HG03571 (cell line): ENCODE results near the gene TROAP.
"Not testable (repeated sequence)": the region's sequence is repeated elsewhere in the genome, so short reads cannot be mapped to it uniquely, and the experiment has no call there.

Experiments used
- ATAC-seq: cut with Tn5 transposase; IDR thresholded peaks from one replicate; pipeline ENCODE4 v1.9.1; 2021; ENCODE audit not compliant: unreplicated experiment

The TROAP gene

DNA sequence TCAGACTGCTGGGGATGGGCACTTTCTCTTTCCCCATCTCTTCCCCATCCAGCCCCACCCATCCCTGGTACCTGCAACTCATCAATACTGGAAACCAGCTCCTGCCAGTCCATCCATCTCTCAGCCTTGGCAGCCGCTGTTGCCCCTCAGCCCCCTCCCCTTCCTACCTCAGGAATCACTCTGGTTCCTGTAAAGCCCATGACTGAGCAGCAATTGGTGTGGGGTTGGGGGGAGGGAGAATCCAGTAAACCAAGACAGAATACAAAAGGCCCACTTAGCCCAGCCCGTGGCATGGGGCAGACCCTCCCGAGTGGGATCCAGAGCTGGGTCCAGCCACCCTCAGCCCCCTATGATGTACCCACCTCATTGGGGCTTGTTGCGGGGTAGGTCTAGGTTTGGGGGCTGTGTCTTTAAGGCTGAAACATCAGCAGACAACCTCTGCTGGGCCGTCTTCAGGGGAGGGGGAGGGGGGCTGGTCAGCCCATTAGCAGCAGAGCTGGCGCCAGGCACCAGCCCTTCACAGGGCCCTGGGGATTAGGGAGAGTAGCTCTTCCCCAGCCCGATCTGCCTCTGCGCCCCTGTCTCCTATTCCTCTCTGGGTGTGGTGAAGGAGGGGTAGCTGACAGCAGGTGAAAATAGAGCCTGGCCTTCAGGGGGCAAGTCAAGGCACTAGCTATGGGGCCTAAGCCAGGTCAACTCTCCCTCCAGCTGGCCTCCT is 28.8 kb upstream of the TROAP start:
- no peak for ATAC-seq

DNA sequence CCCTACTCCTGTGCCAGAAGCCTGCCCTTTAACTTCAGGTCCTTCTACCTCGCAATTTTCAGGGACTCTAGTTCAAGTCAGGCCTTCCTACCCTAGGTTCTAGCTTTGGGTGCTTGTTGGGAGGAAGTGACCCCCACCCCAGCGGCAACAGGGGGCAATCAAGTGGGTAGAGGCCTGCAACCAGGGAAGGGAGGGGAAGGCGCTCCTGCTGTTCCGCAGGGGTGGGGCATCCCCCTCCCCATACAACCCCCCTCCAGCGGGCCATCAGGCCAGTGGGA is 28.3 kb upstream of the TROAP start:
- no peak for ATAC-seq

DNA sequence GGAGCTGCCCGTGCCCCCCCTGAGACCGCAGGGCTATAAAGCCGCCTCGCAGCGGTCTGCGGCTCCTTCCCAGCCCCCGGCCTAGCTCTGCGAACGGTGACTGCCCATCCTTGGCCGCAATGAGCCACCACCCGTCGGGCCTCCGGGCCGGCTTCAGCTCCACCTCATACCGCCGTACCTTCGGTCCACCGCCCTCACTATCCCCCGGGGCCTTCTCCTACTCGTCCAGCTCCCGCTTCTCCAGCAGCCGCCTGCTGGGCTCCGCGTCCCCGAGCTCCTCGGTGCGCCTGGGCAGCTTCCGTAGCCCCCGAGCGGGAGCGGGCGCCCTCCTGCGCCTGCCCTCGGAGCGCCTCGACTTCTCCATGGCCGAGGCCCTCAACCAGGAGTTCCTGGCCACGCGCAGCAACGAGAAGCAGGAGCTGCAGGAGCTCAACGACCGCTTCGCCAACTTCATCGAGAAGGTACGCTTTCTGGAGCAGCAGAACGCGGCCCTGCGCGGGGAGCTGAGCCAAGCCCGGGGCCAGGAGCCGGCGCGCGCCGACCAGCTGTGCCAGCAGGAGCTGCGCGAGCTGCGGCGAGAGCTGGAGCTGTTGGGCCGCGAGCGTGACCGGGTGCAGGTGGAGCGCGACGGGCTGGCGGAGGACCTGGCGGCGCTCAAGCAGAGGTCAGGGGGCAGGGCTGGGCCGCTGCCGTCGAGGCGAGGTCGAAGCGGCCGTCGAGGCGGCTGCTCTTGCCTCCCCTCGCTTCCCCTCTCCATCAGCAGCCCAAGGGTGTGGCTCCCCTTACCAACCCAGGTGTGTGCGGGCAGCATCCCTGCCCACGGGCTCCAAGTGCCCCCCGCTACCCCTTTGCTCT is 27.7 kb upstream of the TROAP start, which contains the start of gene PRPH:
Gene PRPH (plus strand): TSS at position 66 of the 855 bp plus-strand sequence. CDS start 54 bp downstream, at position 120.
- ATAC-seq, result no peak

DNA sequence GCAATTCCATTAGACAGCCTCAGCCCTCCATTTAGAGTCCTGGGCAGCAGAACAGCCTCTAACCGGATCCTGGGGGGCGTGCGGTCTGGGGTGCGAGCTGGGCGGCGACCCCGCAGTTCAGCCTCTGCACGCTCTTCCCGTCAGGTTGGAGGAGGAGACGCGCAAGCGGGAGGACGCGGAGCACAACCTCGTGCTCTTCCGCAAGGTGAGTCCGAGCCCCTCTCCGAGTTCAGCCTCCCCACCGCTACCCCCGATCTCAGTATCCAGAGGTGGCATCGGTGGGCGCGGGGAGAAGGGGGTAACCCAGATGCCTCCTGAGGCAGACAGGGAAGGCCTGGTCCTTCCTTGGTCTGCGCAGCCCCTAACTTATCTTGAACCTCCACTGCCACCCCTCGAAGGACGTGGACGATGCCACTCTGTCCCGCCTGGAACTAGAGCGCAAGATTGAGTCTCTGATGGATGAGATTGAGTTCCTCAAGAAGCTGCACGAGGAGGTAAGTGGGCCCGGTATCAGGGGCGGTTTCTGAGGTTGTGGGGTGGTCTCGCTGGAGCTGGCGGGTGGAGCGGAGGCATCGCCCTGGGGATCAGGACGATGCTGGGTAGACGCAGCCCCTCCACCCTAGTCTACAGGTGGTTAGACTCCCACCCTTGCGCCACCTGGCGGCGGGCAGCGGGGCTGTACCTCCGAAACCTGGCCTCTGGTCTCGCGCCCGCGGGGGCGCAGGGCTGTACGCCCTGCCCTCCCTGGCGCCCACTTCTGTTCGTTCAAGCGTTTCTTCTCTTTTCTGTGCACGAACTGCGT is 26.8 kb upstream of the TROAP start:
- ATAC-seq, result no peak

DNA sequence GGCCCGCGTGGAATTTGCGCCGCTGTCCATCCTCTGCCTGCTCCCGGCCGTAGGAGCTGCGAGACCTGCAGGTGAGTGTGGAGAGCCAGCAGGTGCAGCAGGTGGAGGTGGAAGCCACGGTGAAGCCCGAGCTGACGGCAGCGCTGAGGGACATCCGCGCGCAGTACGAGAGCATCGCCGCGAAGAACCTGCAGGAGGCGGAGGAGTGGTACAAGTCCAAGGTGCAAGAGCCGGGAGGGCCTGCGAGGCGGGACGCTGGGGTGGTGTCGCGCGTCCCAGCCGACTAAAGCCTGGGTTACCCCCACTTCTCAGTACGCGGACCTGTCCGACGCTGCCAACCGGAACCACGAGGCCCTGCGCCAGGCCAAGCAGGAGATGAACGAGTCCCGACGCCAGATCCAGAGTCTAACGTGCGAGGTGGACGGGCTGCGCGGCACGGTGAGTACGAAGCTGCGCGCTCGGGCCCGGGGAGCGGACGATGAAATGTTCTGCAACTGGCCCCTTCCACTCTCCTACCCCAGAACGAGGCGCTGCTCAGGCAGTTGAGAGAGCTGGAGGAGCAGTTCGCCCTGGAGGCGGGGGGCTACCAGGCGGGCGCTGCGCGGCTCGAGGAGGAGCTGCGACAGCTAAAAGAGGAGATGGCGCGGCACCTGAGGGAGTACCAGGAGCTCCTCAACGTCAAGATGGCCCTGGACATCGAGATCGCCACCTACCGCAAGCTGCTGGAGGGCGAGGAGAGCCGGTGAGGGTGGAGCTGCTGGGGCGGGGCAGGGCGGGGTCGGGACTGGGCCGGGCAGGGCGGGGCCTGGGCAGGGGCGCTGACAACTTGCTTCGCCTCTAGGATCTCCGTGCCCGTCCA is 26.0 kb upstream of the TROAP start:
- ATAC-seq, result no peak

DNA sequence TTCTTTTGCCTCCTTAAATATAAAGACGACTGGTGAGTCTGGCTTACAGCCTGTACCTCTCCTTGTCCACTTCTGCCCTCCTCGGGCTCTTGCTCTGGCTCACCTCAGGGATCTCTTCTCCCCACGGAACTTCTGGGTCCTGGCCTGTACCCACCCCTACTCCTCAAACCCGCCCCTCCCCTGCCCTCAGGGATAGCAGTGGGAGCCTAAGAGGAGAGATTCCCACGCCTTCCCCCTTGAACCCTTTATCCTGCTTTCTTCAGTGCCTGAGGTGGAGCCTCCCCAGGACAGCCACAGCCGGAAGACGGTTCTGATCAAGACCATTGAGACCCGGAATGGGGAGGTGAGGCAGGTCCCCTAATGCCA is 25.4 kb upstream of the TROAP start:
- no peak for ATAC-seq

DNA sequence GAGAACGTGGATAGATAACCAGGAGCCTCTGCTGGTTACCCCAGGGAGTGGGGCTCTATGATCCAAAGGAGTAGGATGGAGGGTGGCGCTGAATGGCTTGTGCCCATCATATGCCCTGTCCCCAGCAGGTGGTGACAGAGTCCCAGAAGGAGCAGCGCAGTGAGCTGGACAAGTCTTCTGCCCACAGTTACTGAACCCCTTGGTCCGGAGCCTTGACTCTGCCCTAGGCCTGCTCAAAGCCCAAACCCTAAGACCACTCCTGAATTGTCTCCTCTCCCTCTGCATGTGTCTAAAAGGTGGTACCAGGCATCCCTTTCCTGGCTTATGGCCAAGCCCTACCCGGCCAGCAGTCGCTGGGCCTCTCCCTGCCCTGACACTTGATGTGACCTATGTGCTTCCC is 24.9 kb upstream of the TROAP start:
- ATAC-seq, result no peak

DNA sequence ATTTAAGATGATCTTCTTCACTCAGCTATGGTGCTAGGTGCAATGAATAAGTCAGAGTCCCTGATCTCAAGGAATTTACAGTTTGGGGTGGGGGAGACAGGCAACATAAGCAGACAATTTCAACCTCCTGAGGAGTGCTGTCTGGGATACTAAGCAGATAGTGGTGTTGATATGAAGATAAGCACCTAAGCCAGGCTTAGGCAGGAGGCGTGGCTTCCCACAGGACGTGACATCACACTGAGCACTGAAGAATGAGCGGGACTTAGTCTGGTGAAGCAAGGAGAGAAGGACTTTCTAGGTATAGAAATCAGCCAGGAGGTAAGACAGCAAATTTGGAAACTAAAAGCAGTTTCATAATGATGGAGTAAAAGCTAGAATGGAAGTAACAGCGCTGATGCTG is 21.3 kb upstream of the TROAP start:
- no peak for ATAC-seq

DNA sequence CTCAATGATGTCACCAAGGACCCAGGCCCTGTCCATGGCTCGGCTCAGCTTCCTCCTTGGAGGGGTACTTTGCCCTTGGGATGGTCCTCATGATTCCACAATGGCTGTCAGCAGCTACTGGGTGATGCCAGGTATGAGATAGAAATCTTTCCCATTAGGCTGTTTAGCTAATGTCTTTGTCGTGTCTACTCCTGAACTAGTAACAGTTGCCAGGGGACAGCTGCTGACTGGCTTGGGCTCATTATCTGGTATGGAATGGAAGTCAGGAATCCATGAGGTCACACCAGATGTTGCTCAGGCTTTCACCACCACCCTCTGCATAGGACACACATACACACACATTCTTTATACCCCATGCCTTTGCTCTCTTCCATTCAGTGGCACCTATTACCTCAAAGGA is 18.9 kb upstream of the TROAP start:
- no peak for ATAC-seq

DNA sequence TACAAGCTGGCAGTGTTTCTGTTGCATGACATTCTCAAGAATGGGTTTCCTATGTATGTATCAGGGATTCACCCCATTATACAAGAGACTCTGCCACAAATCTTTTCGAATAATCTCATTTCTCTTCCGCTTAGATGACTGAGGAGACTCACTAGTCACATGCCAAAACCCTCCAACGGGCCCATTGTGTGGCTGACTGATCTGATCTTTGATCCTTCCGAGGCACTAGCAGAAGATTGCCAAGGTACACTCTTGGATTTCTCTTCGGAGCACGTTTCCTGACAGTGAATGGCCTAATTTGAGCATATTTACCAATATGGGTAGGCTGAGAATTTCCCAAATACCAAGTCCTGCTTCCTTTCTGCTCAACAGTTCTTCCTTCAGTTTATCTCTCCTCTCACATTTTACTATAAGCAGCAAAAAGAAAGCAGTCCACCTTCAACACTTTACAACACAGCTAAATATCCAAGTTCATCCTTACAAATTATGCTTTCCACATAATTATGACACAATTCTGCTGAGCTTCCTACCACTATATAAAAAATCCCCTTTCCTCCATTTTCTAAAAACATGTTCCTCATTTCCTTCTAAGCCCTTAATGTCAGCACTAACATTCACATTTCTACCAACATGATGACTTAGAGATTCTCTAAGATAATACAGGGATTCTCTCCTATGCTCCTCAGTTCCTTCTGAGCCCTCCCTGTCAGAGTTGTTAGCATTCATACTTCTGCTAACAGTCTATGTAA is 17.1 kb upstream of the TROAP start:
- ATAC-seq, result no peak

DNA sequence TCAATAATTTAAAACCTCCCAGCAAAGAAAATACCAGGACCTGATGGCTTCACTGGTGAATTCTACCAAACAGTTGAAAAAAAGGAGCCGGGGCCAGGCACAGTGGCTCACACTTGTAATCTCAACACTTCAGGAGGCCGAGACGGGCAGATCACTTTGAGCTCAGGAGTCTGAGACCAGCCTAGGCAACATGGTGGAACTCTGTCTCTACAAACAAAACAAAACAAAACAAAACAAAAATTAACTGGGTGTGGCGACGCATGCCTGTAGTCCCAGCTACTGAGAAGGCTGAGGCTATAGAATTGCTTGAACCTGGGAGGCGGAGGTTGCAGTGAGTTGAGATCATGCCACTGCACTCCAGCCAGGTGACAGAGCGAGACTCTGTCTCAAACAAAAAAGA is 13.7 kb upstream of the TROAP start:
- ATAC-seq, result no peak

DNA sequence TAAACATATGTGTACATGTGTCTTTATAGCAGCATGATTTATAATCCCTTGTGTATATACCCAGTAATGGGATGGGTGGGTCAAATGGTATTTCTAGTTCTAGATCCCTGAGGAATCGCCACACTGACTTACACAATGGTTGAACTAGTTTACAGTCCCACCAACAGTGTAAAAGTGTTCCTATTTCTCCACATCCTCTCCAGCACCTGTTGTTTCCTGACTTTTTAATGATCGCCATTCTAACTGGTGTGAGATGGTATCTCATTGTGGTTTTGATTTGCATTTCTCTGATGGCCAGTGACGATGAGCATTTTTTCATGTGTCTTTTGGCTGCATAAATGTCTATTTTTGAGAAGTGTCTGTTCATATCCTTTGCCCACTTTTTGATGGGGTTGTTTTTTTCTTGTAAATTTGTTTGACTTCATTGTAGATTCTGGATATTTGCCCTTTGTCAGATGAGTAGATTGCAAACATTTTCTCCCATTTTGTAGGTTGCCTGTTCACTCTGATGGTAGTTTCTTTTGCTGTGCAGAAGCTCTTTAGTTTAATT is 12.5 kb upstream of the TROAP start:
- not testable (repeated sequence) for ATAC-seq

DNA sequence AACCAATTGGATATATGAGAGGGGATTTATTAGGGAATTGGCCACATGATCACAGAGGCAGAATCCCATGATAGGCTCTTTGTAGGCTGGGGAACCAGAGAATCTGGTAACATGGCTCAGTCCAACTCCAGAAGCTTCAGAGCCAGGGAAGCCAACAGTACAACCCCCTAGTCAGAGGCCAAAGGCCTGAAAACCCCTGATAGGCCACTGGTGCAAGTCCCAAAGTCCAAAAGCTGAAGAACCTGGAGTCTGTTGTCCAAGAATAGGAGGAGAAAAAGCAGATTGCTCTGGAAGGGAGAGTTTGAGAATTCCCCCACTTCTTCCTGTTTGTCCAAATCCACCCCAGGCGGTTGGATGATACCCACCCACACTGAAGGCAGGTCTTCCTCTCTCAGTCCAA is 8.2 kb upstream of the TROAP start:
- no peak for ATAC-seq

DNA sequence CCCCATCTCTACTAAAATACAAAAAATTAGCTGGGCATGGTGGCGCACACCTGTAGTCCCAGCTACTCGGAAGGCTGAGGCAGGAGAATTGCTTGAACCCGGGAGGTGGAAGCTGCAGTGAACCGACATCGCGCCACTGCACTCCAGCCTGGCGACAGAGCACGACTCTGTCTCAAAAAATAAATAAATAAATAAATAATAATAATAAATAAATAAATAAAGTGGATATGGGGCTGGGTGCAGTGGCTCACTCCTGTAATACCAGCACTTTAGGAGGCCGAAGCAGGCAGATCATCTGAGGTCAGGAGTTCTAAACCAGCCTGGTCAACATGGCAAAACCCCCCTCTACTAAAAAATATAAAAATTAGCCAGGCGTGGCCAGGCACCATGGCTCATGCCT is 5.9 kb upstream of the TROAP start:
- ATAC-seq, result not testable (repeated sequence)

DNA sequence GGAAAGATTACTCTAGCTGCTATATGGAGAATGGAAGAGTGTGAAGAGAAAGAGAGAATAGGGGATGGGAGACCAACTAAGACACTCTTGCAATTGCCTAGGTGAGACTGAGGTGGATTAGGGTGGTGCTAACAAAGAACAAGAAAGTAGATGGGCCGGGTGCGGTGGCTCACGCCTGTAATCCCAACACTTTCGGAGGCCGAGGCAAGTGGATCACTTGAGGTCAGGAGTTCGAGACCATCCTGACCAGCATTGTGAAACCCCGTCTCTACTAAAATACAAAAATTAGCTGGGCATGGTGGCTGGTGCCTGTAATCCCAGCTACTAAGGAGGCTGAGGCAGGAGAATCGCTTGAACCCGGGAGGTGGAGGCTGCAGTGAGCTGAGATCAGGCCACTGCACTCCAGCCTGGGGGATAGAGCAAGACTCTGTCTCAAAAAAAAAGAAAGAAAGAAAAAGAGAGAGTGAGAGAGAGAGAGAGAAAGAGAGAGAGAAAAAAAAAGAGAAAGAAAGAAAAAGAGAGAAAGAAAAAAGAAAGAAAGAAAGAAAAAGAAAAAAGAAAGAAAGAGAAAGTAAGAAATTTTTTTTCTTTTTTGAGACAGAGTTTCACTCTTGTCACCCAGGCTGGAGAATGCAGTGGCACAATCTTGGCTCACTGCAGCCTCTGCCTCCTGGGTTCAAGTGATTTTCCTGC is 2.5 kb upstream of the TROAP start:
- ATAC-seq, result not testable (repeated sequence)

DNA sequence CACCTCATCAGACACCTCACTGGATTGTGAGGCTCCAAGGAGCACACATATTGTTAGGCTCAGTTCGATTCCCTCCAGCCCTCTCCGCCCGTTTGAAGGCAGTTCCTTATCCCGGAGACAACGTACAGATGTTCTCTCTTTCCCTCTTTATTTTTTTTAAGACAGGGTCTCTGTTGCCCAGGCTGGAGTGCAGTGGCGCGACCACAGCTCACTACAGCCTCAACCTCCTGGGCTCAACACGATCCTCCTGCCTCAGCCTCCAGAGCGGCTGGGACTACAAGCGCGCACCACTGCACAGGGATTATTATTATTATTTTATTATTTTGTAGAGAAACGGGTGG is 718 bp upstream of the TROAP start:
- no peak for ATAC-seq

DNA sequence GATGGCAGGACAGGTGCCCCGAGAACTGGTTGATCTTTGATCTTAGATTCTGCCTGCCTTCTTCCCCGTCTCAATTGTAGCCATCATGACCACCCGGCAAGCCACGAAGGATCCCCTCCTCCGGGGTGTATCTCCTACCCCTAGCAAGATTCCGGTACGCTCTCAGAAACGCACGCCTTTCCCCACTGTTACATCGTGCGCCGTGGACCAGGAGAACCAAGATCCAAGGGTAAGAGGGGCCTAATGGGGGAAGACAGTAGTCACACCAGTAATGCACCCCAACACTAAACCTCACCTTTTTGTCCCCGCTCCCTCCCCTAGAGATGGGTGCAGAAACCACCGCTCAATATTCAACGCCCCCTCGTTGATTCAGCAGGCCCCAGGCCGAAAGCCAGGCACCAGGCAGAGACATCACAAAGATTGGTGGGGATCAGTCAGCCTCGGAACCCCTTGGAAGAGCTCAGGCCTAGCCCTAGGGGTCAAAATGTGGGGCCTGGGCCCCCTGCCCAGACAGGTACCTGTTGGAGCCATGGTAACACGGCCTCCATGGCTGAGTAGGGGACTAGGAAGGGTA is 556 bp downstream of the TROAP start:
- ATAC-seq, result no peak

DNA sequence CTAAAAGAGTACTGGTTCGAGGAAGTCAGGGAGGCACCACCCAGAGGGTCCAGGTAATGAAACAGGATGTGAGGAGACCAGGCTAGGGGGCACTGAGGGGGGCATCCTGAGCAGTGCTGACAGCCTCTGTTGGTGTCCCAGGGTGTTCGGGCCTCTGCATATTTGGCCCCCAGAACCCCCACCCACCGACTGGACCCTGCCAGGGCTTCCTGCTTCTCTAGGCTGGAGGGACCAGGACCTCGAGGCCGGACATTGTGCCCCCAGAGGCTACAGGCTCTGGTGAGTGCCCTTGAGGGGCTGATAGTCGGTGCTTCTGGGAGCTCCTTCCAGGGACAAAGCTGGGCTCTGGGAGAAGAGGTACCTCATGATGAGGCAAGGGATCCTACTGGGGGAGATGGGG is 2.6 kb downstream of the TROAP start:
- ATAC-seq, result no peak

DNA sequence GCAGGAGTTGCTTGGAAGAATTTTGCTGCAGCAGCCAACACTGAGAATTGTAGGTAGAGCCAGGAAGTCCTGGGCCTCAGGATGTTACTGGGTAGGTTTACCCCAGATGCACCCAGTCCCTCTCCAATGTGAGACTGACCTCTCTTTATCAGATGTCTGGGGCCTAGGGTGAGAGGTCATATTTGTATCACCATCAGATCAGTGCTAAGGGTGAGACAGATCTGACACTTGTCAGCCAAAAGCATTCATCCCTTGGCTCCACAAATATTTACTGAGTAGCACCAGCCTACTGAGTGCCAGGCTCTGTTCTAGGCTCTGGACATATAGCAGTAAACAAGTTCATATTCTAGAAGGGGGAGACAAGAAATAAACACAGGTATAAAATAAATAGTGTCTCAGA is 4.3 kb downstream of the TROAP start:
- ATAC-seq, result no peak
